HepG2 (cell line): ENCODE data around the gene ZNFX1. TPM values are rescaled to one million over a fixed set of nuclear protein-coding genes. Genes with fewer than 3 reads are reported as not detected.
A peak's percentile ranks its signal among the peaks of the same experiment; 100 is the strongest.

Experiments
- ATAC-seq: fragments of 200-7000 bp; cut with Tn5 transposase; 3 replicates; pipeline ENCODE4 v1.9.1; 2020; ENCODE audit warnings: mild to moderate bottlenecking, moderate library complexity
- BruUV-seq: library from RNA; stranded (reverse); fragments of 400-500 nt; replicated peaks from 2 replicates; lab custom pipeline; 2021; lab: Mats Ljungman, UMichigan
- CTCF ChIA-PET: fragments of 300-600 bp; formaldehyde crosslinking; extraction: SDS; loops from one replicate; lab custom pipeline; 2021; ENCODE audit warnings: low total read pairs, inconsistent platforms, low intra/inter-chr PET ratio; lab: Yijun Ruan, JAX
- POLR2A ChIA-PET: fragments of 350-600 bp; sonication (Branson Sonifier 250); formaldehyde crosslinking; loops from one replicate; lab custom pipeline; 2020; ENCODE audit warnings: antibody characterized with exemption, inconsistent platforms; lab: Yijun Ruan, JAX
- DNase-seq: peaks from one replicate; pipeline ENCODE4 v3.0.0-alpha.2; 2015; ENCODE audit warnings: low spot score
- FAIRE-seq: peaks from 3 replicates; lab custom pipeline; 2011; peaks lifted over from hg19 to GRCh38; lab: Jason Lieb, UNC
- H2AFZ ChIP-seq: one replicate; pipeline ENCODE4 v1.6.1; 2011; ENCODE audit warnings: low read length, inconsistent platforms
- H3K27ac ChIP-seq: fragments of 300-600 bp; 3 replicates; pipeline ENCODE4 v1.8.0; 2011; ENCODE audit warnings: mixed run types, mild to moderate bottlenecking, mixed read lengths, low read length, inconsistent platforms; ENCODE audit not compliant: insufficient read depth; ENCODE audit errors: extremely low read length
- H3K27me3 ChIP-seq, 2 experiments: fragments of 200-600 bp in 1 of 2; 2 replicates in 1 of 2; 3 replicates in 1 of 2; pipeline versions ENCODE4 v1.6.0 to v1.8.0; 2011; ENCODE audit warnings: low read length in 2 of 2, mild to moderate bottlenecking in 2 of 2, moderate library complexity in 2 of 2, inconsistent platforms in 1 of 2; ENCODE audit not compliant: insufficient read depth in 2 of 2, control insufficient read depth in 1 of 2
- H3K36me3 ChIP-seq, 2 experiments: fragments of 200-600 bp in 1 of 2; replicated peaks in 1 of 2; 2 replicates in 1 of 2; 3 replicates in 1 of 2; pipeline versions ENCODE4 v1.5.1 to v1.8.0; 2011; ENCODE audit warnings: low read length in 2 of 2, inconsistent platforms in 1 of 2; ENCODE audit not compliant: insufficient read depth in 2 of 2, control insufficient read depth in 1 of 2
- H3K4me1 ChIP-seq: 2 replicates; pipeline ENCODE4 v1.5.1; 2012; ENCODE audit warnings: low read length, inconsistent platforms; ENCODE audit not compliant: insufficient read depth
- H3K4me2 ChIP-seq: 2 replicates; pipeline ENCODE4 v1.6.0; 2011; ENCODE audit warnings: low read depth, low read length, inconsistent platforms
- H3K4me3 ChIP-seq, 3 experiments: fragments of 200-600 bp in 1 of 3; sonication (generic), shearing (Covaris generic) in 1 of 3; replicated peaks in 1 of 3; 2 replicates each; pipeline ENCODE4 v1.5.1; 2011 to 2016; ENCODE audit warnings: low read length in 3 of 3, inconsistent platforms in 2 of 3, low read depth in 2 of 3, mild to moderate bottlenecking in 2 of 3, control low read depth in 1 of 3, mixed read lengths in 1 of 3; ENCODE audit not compliant: insufficient read depth in 1 of 3
- H3K79me2 ChIP-seq: one replicate; pipeline ENCODE4 v1.6.1; 2011; ENCODE audit warnings: low read length, inconsistent platforms; ENCODE audit not compliant: insufficient read depth
- H3K9ac ChIP-seq: 2 replicates; pipeline ENCODE4 v1.6.0; 2011; ENCODE audit warnings: mild to moderate bottlenecking, low read depth, low read length, inconsistent platforms; ENCODE audit not compliant: insufficient read depth
- H3K9me3 ChIP-seq: 2 replicates; pipeline ENCODE4 v1.5.1; 2012; ENCODE audit warnings: mild to moderate bottlenecking, low read length
- H4K20me1 ChIP-seq: 2 replicates; pipeline ENCODE4 v1.6.0; 2011; ENCODE audit warnings: inconsistent platforms, mild to moderate bottlenecking, low read length, moderate library complexity; ENCODE audit not compliant: insufficient read depth
- FOXJ3 ChIP-seq: sonication (generic); formaldehyde crosslinking; IDR thresholded peaks from 2 replicates; pipeline ENCODE4 v1.4.0; 2020; ENCODE audit warnings: missing genetic modification reagents, mild to moderate bottlenecking, borderline replicate concordance
- HIC2 ChIP-seq: sonication (generic); formaldehyde crosslinking; IDR thresholded peaks from 2 replicates; pipeline ENCODE4 v1.9.0; 2022; ENCODE audit warnings: low read depth, missing genetic modification reagents
- KAT8 ChIP-seq: IDR thresholded peaks from 2 replicates; pipeline ENCODE4 v1.6.1; 2016; ENCODE audit warnings: missing genetic modification reagents, missing compliant biosample characterization
- MAFF ChIP-seq: IDR thresholded peaks from 2 replicates; pipeline ENCODE4 v1.6.1; 2011; ENCODE audit warnings: low read depth, low read length, improper control_type of control experiment
- MAFG ChIP-seq: sonication (generic); formaldehyde crosslinking; IDR thresholded peaks from 2 replicates; pipeline ENCODE4 v1.5.1; 2020; ENCODE audit warnings: mild to moderate bottlenecking, missing genetic modification reagents
- MAFK ChIP-seq, 2 experiments: IDR thresholded peaks in 1 of 2; conservative IDR thresholded peaks in 1 of 2; 2 replicates each; pipeline ENCODE4 v1.6.1; 2011; ENCODE audit warnings: improper control_type of control experiment in 2 of 2, low read length in 2 of 2
- RBFOX2 ChIP-seq: fragments of 200-400 bp; formaldehyde crosslinking; IDR thresholded peaks from 2 replicates; pipeline ENCODE4 v1.6.1; 2017; ENCODE audit warnings: low read depth, mild to moderate bottlenecking, low read length
- ZNF121 ChIP-seq: sonication (generic); formaldehyde crosslinking; IDR thresholded peaks from 2 replicates; pipeline ENCODE4 v1.5.0; 2020; ENCODE audit warnings: mild to moderate bottlenecking, missing genetic modification reagents
- WGBS: methylation state at CpG from one replicate; pipeline ENCODE4 v1.1.6; 2017; ENCODE audit warnings: low lambda C conversion rate; 5-methylcytosine and 5-hydroxymethylcytosine counted together
- in situ Hi-C: cut with HindIII; loops from 2 replicates; pipeline ENCODE4 v1.10.0; 2017; ENCODE audit warnings: low pct_unique_long_range_greater_than_20kb; ENCODE audit not compliant: extremely low pct_ligation_motif_present
- intact Hi-C: fragments of 100-400 bp; cut with micrococcal nuclease; formaldehyde crosslinking; loops from one replicate; pipeline ENCODE4 v1.10.0; 2022; ENCODE audit not compliant: unreplicated experiment
- polyA plus RNA-seq, 8 experiments: library from polyadenylated mRNA; depleted of rRNA in 3 of 8; stranded (reverse) in 7 of 8; unstranded in 1 of 8; fragments of >200 nt; fragmentation: Illumina TruSeq in 4 of 8; extraction: Trizol in 4 of 8; gene quantifications; 2 replicates each; pipeline versions ENCODE4 v1.2.1 to v1.2.3, GENCODE V29; 2011 to 2016; ENCODE audit warnings: low read depth in 4 of 8, missing spikeins in 1 of 8, mixed read lengths in 1 of 8; ENCODE audit not compliant: insufficient read depth in 1 of 8
- total RNA-seq, 5 experiments: library from RNA; depleted of rRNA; stranded (reverse); fragments of >200 nt; fragmentation: Illumina TruSeq; extraction: Trizol; gene quantifications; 2 replicates each; pipeline ENCODE4 v1.2.3, GENCODE V29; 2016; ENCODE audit warnings: low read depth in 1 of 5

Gene ZNFX1
- total and polyA plus RNA-seq, 2 of the 13 experiments (the other 11 are each of a cell fraction or from before 2014, with no cell fraction given): 2.9 to 11.1 TPM

- WGBS: 96% methylated on average over 8 of the region's 8 CpGs
- DNase-seq: no peak
- Histone ChIP-seq H3K4me3 (no peak overlapping the region), H3K4me2 (no peak overlapping the region), H4K20me1 (peaks cover 6% of the 10 kb centered on the region; the same call in 1 of the 2 replicates), H3K79me2 (peaks cover 55% of the 10 kb centered on the region), H3K9me3 (no peaks in the 10 kb centered on the region), H2AFZ (no peak overlapping the region), H3K27me3 (peaks cover 0 to 3% of the 10 kb centered on the region in 2 experiments; a peak in 1 of 5 replicates), H3K9ac (no peak overlapping the region), H3K27ac (no peak overlapping the region), H3K36me3 (peaks cover 27 to 49% of the 10 kb centered on the region in 2 experiments), H3K4me1 (peaks cover 47% of the 10 kb centered on the region)
- TF ChIP-seq ZNF121 (peak; percentile 79), MAFK (conservative IDR thresholded peaks at IDR 0.05 in 1 of 2, IDR thresholded peaks at IDR 0.05 in 1 of 2; ENCODE audit: low read length in 2 of 2) (peak; percentile 100), MAFG (CRISPR knock-in tag) (peak; percentile 70; the same call in 1 of the 2 replicates), HIC2 (no peak), MAFF (peak; percentile 100)
- intact Hi-C loops (no loop called here), in situ Hi-C loops (no loop called here)
- ATAC-seq: no peak
- no peak for FAIRE-seq
- ChIA-PET CTCF (no interaction called here), POLR2A (interaction anchor here (0.8 kb wide), 1 partner anchor 55 kb away, joined by 3 read pairs; the partner anchor contains the start of gene DDX27)
- no TSS peak for BruUV-seq
These were observed 4.1 kb downstream of the ZNFX1 start for GRCh38 chr20:49273696-49274277.

DNA sequence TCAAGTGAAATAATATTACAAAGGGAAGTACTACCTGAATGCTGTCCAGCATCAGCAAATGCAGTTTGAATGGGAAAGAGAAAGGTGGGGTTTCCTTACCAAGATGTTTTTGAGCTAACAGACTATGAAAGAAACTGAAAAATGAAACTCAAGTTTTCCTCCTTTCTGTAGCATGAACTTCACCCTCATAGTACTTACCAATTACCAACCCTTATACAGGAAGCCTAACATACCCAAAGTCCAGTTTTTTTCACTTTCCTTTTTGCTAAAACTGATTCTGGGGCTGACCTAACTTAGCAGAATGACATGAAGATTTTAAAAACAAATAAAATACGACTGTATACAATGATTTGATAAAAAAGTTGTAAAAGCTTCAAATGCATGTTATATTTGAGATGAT, 5.2 kb downstream of the ZNFX1 start:
- intact Hi-C loops (no loop called here), in situ Hi-C loops (no loop called here)
- Histone ChIP-seq H3K27ac (no peak overlapping the region), H3K4me3 (no peak overlapping the region; a peak in 1 of 6 replicates), H3K4me1 (peaks cover 56% of the 10 kb centered on the region), H3K27me3 (no peaks in the 10 kb centered on the region; a peak in 1 of 5 replicates), H3K36me3 (peaks cover 27 to 55% of the 10 kb centered on the region in 2 experiments), H4K20me1 (peaks cover 9% of the 10 kb centered on the region), H3K9ac (no peak overlapping the region), H3K9me3 (no peaks in the 10 kb centered on the region), H2AFZ (no peak overlapping the region), H3K79me2 (peaks cover 61% of the 10 kb centered on the region), H3K4me2 (no peak overlapping the region)
- FAIRE-seq (no peak), ATAC-seq (no peak), DNase-seq (no peak)
- WGBS: 84% methylated on average over 1 of the region's 1 CpG
- no TSS peak for BruUV-seq
- no peak for TF ChIP-seq KAT8 (CRISPR knock-in tag)
- TF ChIP-seq FOXJ3 (CRISPR knock-in tag): 0 out of 2 replicates have a peak, but pooled peaks have one; percentile 15
- peak; percentile 44; the same call in 1 of the 2 replicates for TF ChIP-seq RBFOX2
- TF ChIP-seq MAFF: no peak
- ChIA-PET POLR2A (no interaction called here), CTCF (no interaction called here)
